ENCODE measurements around the gene AMN. TPM values are rescaled to one million over a fixed set of nuclear protein-coding genes. Genes with fewer than 3 reads are reported as not detected.
A peak's percentile ranks its signal among the peaks of the same experiment; 100 is the strongest.

AMN gene
- total and polyA plus RNA-seq, 5 donors = 0.37 to 0.58 (median 0.48) TPM; not detected in 2

GRCh38 chr14:102971836-102972606 is 49.6 kb downstream of the AMN start:
- WGBS = 94% methylated on average over 25 of the region's 25 CpGs
- H3K9me3 ChIP-seq (ENCODE audit: control insufficient read depth, low read length) = no peaks in the 10 kb centered on the region
- no peaks in the 10 kb centered on the region for H3K27me3 ChIP-seq (ENCODE audit: control insufficient read depth, insufficient read depth)
- intact Hi-C loops (cut with DNase I) = no loop called here
- ATAC-seq = no peak
- no peaks in the 10 kb centered on the region for H3K4me1 ChIP-seq (ENCODE audit: control insufficient read depth, insufficient read depth, low read length)
- DNase-seq = no peak
- no peak overlapping the region for H3K27ac ChIP-seq (ENCODE audit: low read length)
- no peak overlapping the region for H3K4me3 ChIP-seq (ENCODE audit: low read length)

GRCh38 chr14:102973706-102974285 is 51.3 kb downstream of the AMN start:
- Histone ChIP-seq H3K4me1 (ENCODE audit: control insufficient read depth, insufficient read depth, low read length) (no peaks in the 10 kb centered on the region), H3K27ac (ENCODE audit: low read length) (no peak overlapping the region), H3K4me3 (ENCODE audit: low read length) (no peak overlapping the region), H3K27me3 (ENCODE audit: control insufficient read depth, insufficient read depth) (no peaks in the 10 kb centered on the region), H3K9me3 (ENCODE audit: control insufficient read depth, low read length) (no peaks in the 10 kb centered on the region)
- peak in 1 of 2 donors; percentile 13 for ATAC-seq
- DNase-seq = no peak
- intact Hi-C loops (cut with DNase I) = no loop called here
- 72% methylated on average over 22 of the region's 22 CpGs for WGBS

GRCh38 chr14:102975662-102976061 is 53.2 kb downstream of the AMN start:
- Histone ChIP-seq H3K4me3 (ENCODE audit: low read length) (no peak overlapping the region), H3K9me3 (ENCODE audit: control insufficient read depth, low read length) (no peaks in the 10 kb centered on the region), H3K27ac (ENCODE audit: low read length) (no peak overlapping the region), H3K27me3 (ENCODE audit: control insufficient read depth, insufficient read depth) (no peaks in the 10 kb centered on the region), H3K4me1 (ENCODE audit: control insufficient read depth, insufficient read depth, low read length) (no peaks in the 10 kb centered on the region)
- intact Hi-C loops (cut with DNase I) = no loop called here
- DNase-seq = no peak
- ATAC-seq = no peak
- WGBS = 88% methylated on average over 17 of the region's 17 CpGs

GRCh38 chr14:102977475-102977874 is 55.0 kb downstream of the AMN start:
- WGBS = 89% methylated on average over 8 of the region's 8 CpGs
- H3K27me3 ChIP-seq (ENCODE audit: control insufficient read depth, insufficient read depth) = no peaks in the 10 kb centered on the region
- DNase-seq (no peak), ATAC-seq (no peak)
- H3K9me3 ChIP-seq (ENCODE audit: control insufficient read depth, low read length) = no peaks in the 10 kb centered on the region
- intact Hi-C loops (cut with DNase I) = no loop called here
- no peaks in the 10 kb centered on the region for H3K4me1 ChIP-seq (ENCODE audit: control insufficient read depth, insufficient read depth, low read length)
- no peak overlapping the region for H3K27ac ChIP-seq (ENCODE audit: low read length)
- H3K4me3 ChIP-seq (ENCODE audit: low read length) = no peak overlapping the region

GRCh38 chr14:102979406-102979805 is 56.9 kb downstream of the AMN start:
- WGBS = 94% methylated on average over 9 of the region's 9 CpGs
- intact Hi-C loops (cut with DNase I) = no loop called here
- Histone ChIP-seq H3K4me1 (ENCODE audit: control insufficient read depth, insufficient read depth, low read length) (no peaks in the 10 kb centered on the region), H3K27ac (ENCODE audit: low read length) (no peak overlapping the region), H3K9me3 (ENCODE audit: control insufficient read depth, low read length) (no peaks in the 10 kb centered on the region), H3K27me3 (ENCODE audit: control insufficient read depth, insufficient read depth) (no peaks in the 10 kb centered on the region), H3K4me3 (ENCODE audit: low read length) (no peak overlapping the region)
- DNase-seq = no peak
- ATAC-seq = no peak

GRCh38 chr14:102980409-102980810 is 57.9 kb downstream of the AMN start:
- H3K9me3 ChIP-seq (ENCODE audit: control insufficient read depth, low read length) = no peaks in the 10 kb centered on the region
- ATAC-seq (peak; percentile 74 to 82), DNase-seq (peak in 1 of 3 donors; percentile 75)
- no peaks in the 10 kb centered on the region for H3K4me1 ChIP-seq (ENCODE audit: control insufficient read depth, insufficient read depth, low read length)
- H3K27me3 ChIP-seq (ENCODE audit: control insufficient read depth, insufficient read depth) = no peaks in the 10 kb centered on the region
- intact Hi-C loops (cut with DNase I) = no loop called here
- H3K4me3 ChIP-seq (ENCODE audit: low read length) = no peak overlapping the region
- WGBS = 48% methylated on average over 8 of the region's 8 CpGs
- H3K27ac ChIP-seq (ENCODE audit: low read length) = no peak overlapping the region

Other genes starting within 250 kb of the AMN start
- 10 to 100 TPM in 3 of 4 donors, 1 to 10 TPM in 1; 9.6 to 15.4 (median 12.3) TPM for gene TRAF3, start 145.2 kb upstream of the AMN start, total RNA-seq
- 3.9 TPM for gene TRAF3, start 145.2 kb upstream of the AMN start, polyA plus RNA-seq
- gene CDC42BPB, start 134.9 kb downstream of the AMN start, total RNA-seq = 10 to 100 TPM; 67.0 to 82.5 (median 69.8) TPM
- gene CDC42BPB, start 134.9 kb downstream of the AMN start, polyA plus RNA-seq = 42.5 TPM
- not detected for gene LBHD2, start 161.5 kb downstream of the AMN start, total RNA-seq
- gene LBHD2, start 161.5 kb downstream of the AMN start, polyA plus RNA-seq = not detected
- gene EXOC3L4, start 172.1 kb downstream of the AMN start, total RNA-seq = 1 to 10 TPM in 3 of 4 donors, under 1 TPM in 1; 0.63 to 2.5 (median 1.1) TPM
- gene EXOC3L4, start 172.1 kb downstream of the AMN start, polyA plus RNA-seq = 1.4 TPM
- gene TNFAIP2, start 200.8 kb downstream of the AMN start, total RNA-seq = 10 to 100 TPM; 41.5 to 51.3 (median 49.4) TPM
- gene TNFAIP2, start 200.8 kb downstream of the AMN start, polyA plus RNA-seq = 46.7 TPM

All from right cardiac atrium (tissue), 5 donors.